Stomach (tissue), 9 donors: ENCODE measurements around the gene RBM38. TPM values are rescaled to one million over a fixed set of nuclear protein-coding genes. Genes with fewer than 3 reads are reported as not detected.

Experiments used
- DNase-seq, 2 donors: peaks; one replicate each; pipeline versions ENCODE4 v3.0.0 to v3.0.0-alpha.2; 2013 to 2019
- H3K27ac ChIP-seq, 5 donors: fragments of 200-600 bp in 4 of 5; sonication (generic) in 4 of 5; one replicate each; pipeline ENCODE4 v1.5.1; 2013 to 2019; ENCODE audit warnings: mild to moderate bottlenecking in 1 of 5, moderate library complexity in 1 of 5
- H3K27me3 ChIP-seq, 3 donors: fragments of 200-600 bp; sonication (generic); one replicate each; pipeline ENCODE4 v1.5.1; 2017 to 2019; ENCODE audit warnings: mixed run types in 1 of 3
- H3K36me3 ChIP-seq, 4 donors: fragments of 200-600 bp; sonication (generic); 1 replicate in 3 of 4; 2 replicates in 1 of 4; pipeline ENCODE4 v1.5.1; 2016 to 2019
- H3K4me1 ChIP-seq, 4 donors: fragments of 200-600 bp; sonication (generic); one replicate each; pipeline ENCODE4 v1.5.1; 2016 to 2019
- H3K4me3 ChIP-seq, 4 donors: fragments of 200-600 bp; sonication (generic) in 3 of 4; one replicate each; pipeline ENCODE4 v1.5.1; 2016 to 2019; ENCODE audit warnings: mild to moderate bottlenecking in 1 of 4
- H3K9me3 ChIP-seq, 4 donors: fragments of 200-600 bp; sonication (generic); one replicate each; pipeline ENCODE4 v1.5.1; 2016 to 2019
- CTCF ChIP-seq, 7 experiments: fragments of 450-650 bp in 4 of 7; fragments of 200-600 bp in 3 of 7; sonication (generic) in 3 of 7; IDR thresholded peaks; one replicate each; pipeline ENCODE4 v1.5.1; 2016 to 2019; ENCODE audit warnings: antibody characterized with exemption in 7 of 7, control low read depth in 2 of 7, mild to moderate bottlenecking in 1 of 7
- EP300 ChIP-seq: sonication (generic); formaldehyde crosslinking; IDR thresholded peaks from one replicate; pipeline ENCODE4 v1.6.1; 2017; ENCODE audit warnings: antibody characterized with exemption
- POLR2A ChIP-seq, 4 donors: fragments of 450-650 bp; IDR thresholded peaks; one replicate each; pipeline ENCODE4 v1.6.1; 2016; ENCODE audit warnings: antibody characterized with exemption in 4 of 4, control low read depth in 2 of 4, mild to moderate bottlenecking in 1 of 4, moderate library complexity in 1 of 4
- POLR2AphosphoS5 ChIP-seq, 3 donors: sonication (generic); formaldehyde crosslinking; IDR thresholded peaks; one replicate each; pipeline ENCODE4 v1.6.1; 2016; ENCODE audit warnings: antibody characterized with exemption in 3 of 3
- WGBS, 5 donors: extraction: QIAGEN DNeasy Blood & Tissue Kit in 3 of 5; methylation state at CpG; one replicate each; pipeline versions ENCODE4 v1.1.5 to v1.1.7; 2013 to 2018; 5-methylcytosine and 5-hydroxymethylcytosine counted together
- intact Hi-C: fragments of 100-400 bp; cut with DNase I; formaldehyde crosslinking; loops from one replicate; pipeline ENCODE4 v1.15.1; 2023; ENCODE audit warnings: low total_unique reads
- polyA plus RNA-seq, 3 donors: library from polyadenylated mRNA; stranded (reverse); fragments of 200-250 nt; gene quantifications; one replicate each; pipeline ENCODE4 v1.2.3, GENCODE V29; 2013
- total RNA-seq, 5 donors: library from RNA; depleted of rRNA; stranded (reverse); fragments of >200 nt; gene quantifications; one replicate each; pipeline versions ENCODE4 v1.1.0 to v1.2.3, GENCODE V29; 2014 to 2016
- donor health status: healthy with polysubstance abuse.
- donor health status: Bipolar disorder and iron deficiency.
- donor health status: healthy.

The RBM38 gene
- total and polyA plus RNA-seq, 8 donors: 5.3 to 37.8 (median 16.4) TPM

GRCh38 chr20:57405236-57406016 is 14.2 kb downstream of the RBM38 start:
- H3K27me3 ChIP-seq: no peaks in the 10 kb centered on the region
- WGBS, 5 donors: 83 to 88% (median 85%) methylated on average over 15 to 18 of the region's 18 CpGs
- intact Hi-C loops: no loop called here
- DNase-seq: no peak
- H3K36me3 ChIP-seq: peaks cover 31 to 97% (median 94%) of the 10 kb centered on the region in 4 donors
- no peak overlapping the region for H3K27ac ChIP-seq
- TF ChIP-seq POLR2A (IDR thresholded peaks at IDR 0.05) (no peak), CTCF (IDR thresholded peaks at IDR 0.05) (no peak), EP300 (no peak), POLR2AphosphoS5 (IDR thresholded peaks at IDR 0.05) (no peak)
- peaks cover 5 to 48% (median 27%) of the 10 kb centered on the region in 4 donors for H3K4me1 ChIP-seq
- no peaks in the 10 kb centered on the region for H3K9me3 ChIP-seq
- no peak overlapping the region for H3K4me3 ChIP-seq

- no peak overlapping the region for H3K4me3 ChIP-seq
- TF ChIP-seq POLR2AphosphoS5 (IDR thresholded peaks at IDR 0.05): no peak
- TF ChIP-seq EP300: no peak
- no peak for TF ChIP-seq CTCF (IDR thresholded peaks at IDR 0.05)
- no peak for TF ChIP-seq POLR2A (IDR thresholded peaks at IDR 0.05)
- no peak for DNase-seq
- intact Hi-C loops: no loop called here
- 91 to 95% (median 94%) methylated on average over 21 to 29 of the region's 29 CpGs for WGBS, 5 donors
- peaks cover 0 to 34% (median 14%) of the 10 kb centered on the region in 4 donors for H3K4me1 ChIP-seq
- no peaks in the 10 kb centered on the region for H3K27me3 ChIP-seq
- no peaks in the 10 kb centered on the region for H3K9me3 ChIP-seq
- peaks cover 26 to 76% (median 75%) of the 10 kb centered on the region in 4 donors for H3K36me3 ChIP-seq
- peak overlapping the region in 1 of 5 donors; percentile 48 for H3K27ac ChIP-seq
These were observed 16.4 kb downstream of the RBM38 start for GRCh38 chr20:57407541-57407956.

GRCh38 chr20:57408131-57408530 is 16.9 kb downstream of the RBM38 start:
- DNase-seq: no peak
- peak overlapping the region in 2 of 5 donors; percentile 48 to 50 for H3K27ac ChIP-seq

More at GRCh38 chr20:57408131-57408530, 16.9 kb downstream of the RBM38 start:
- Histone ChIP-seq H3K4me1 (peaks cover 0 to 34% (median 11%) of the 10 kb centered on the region in 4 donors), H3K36me3 (peaks cover 23 to 71% (median 69%) of the 10 kb centered on the region in 4 donors), H3K9me3 (no peaks in the 10 kb centered on the region), H3K4me3 (no peak overlapping the region), H3K27me3 (no peaks in the 10 kb centered on the region)
- intact Hi-C loops: no loop called here
- no peak for TF ChIP-seq CTCF (IDR thresholded peaks at IDR 0.05)
- no peak for TF ChIP-seq EP300
- TF ChIP-seq POLR2AphosphoS5 (IDR thresholded peaks at IDR 0.05): no peak
- TF ChIP-seq POLR2A (IDR thresholded peaks at IDR 0.05): no peak
- 69 to 78% (median 75%) methylated on average over 13 of the region's 13 CpGs for WGBS, 5 donors
